Pancreas (tissue), 10 donors: ENCODE results near the gene DLGAP1. TPM values are rescaled to one million over a fixed set of nuclear protein-coding genes. Genes with fewer than 3 reads are reported as not detected.

Source experiments
- ATAC-seq, 4 donors: fragments of 200-7000 bp; cut with Tn5 transposase; one replicate each; pipeline versions ENCODE4 v1.8.0 to v1.9.1; 2020; ENCODE audit warnings: mild to moderate bottlenecking in 4 of 4, moderate library complexity in 4 of 4
- DNase-seq, 6 donors: peaks; one replicate each; pipeline ENCODE4 v3.0.0-alpha.2; 2020
- FAIRE-seq: peaks from 2 replicates; lab custom pipeline; 2012; peaks lifted over from hg19 to GRCh38; lab: Jason Lieb, UNC
- H3K27ac ChIP-seq, 4 donors: fragments of 200-600 bp; sonication (generic); 1 replicate in 3 of 4; 2 replicates in 1 of 4; pipeline versions ENCODE4 v1.5.0 to v1.8.0; 2020
- H3K27me3 ChIP-seq, 4 donors: fragments of 200-600 bp; one replicate each; pipeline ENCODE4 v1.8.0; 2021
- H3K36me3 ChIP-seq, 3 donors: fragments of 200-600 bp; sonication (generic) in 1 of 3; one replicate each; pipeline versions ENCODE4 v1.5.0 to v1.8.0; 2020 to 2021
- H3K4me1 ChIP-seq, 3 donors: fragments of 200-600 bp; one replicate each; pipeline ENCODE4 v1.8.0; 2021
- H3K4me3 ChIP-seq, 4 donors: fragments of 200-600 bp; sonication (generic) in 2 of 4; one replicate each; pipeline versions ENCODE4 v1.5.0 to v1.8.0; 2020 to 2021
- H3K9me3 ChIP-seq, 4 donors: fragments of 200-600 bp; one replicate each; pipeline ENCODE4 v1.8.0; 2021
- CTCF ChIP-seq, 4 donors: fragments of 200-600 bp; sonication (generic) in 3 of 4; IDR thresholded peaks; one replicate each; pipeline versions ENCODE4 v1.5.0 to v1.8.0; 2021; ENCODE audit warnings: antibody characterized with exemption in 4 of 4
- WGBS, 2 donors: extraction: QIAGEN DNeasy Blood & Tissue Kit; methylation state at CpG; one replicate each; pipeline ENCODE4 v1.1.7; 2013; 5-methylcytosine and 5-hydroxymethylcytosine counted together
- intact Hi-C, 3 donors: fragments of 100-400 bp; cut with DNase I; formaldehyde crosslinking; loops; one replicate each; pipeline versions ENCODE4 v1.11.1 to v1.14.2; 2022
- polyA plus RNA-seq, 2 donors: library from polyadenylated mRNA; stranded (reverse); fragments of 200-250 nt; gene quantifications; one replicate each; pipeline ENCODE4 v1.2.3, GENCODE V29; 2013
- total RNA-seq, 6 donors: library from RNA; stranded (reverse); fragmentation: NEBNext Ultra II Directional in 4 of 6; extraction: Animal tissue kit (Norgen Biotek cat#: 25700) in 4 of 6; gene quantifications; one replicate each; pipeline versions ENCODE4 v1.2.1 to v1.2.4, GENCODE V29; 2021 to 2023
- donor health status: healthy with polysubstance abuse.
- donor health status: DM: no; HTN: no; CAD: no; lungs with moderate emphysema.
- donor health status: DM: no; HTN: no; CAD: no.
- donor health status: control.
- donor health status: control.
- donor health status: Bipolar disorder and iron deficiency.
- donor health status: DM: yes; HTN: yes; CAD: no.
- donor health status: DM: no; HTN: no; CAD: no.
- donor health status: DM: no; HTN: no; CAD: no.
- donor health status: DM: yes; HTN: yes; CAD: no.

The DLGAP1 gene
- total and polyA plus RNA-seq, 8 donors: 0.12 to 0.62 (median 0.30) TPM; not detected in 2

- ATAC-seq (no peak), FAIRE-seq (no peak), DNase-seq (no peak)
- intact Hi-C loops: no loop called here
- Histone ChIP-seq H3K4me3 (no peak overlapping the region), H3K9me3 (no peaks in the 10 kb centered on the region), H3K4me1 (no peaks in the 10 kb centered on the region), H3K36me3 (no peaks in the 10 kb centered on the region), H3K27me3 (no peaks in the 10 kb centered on the region), H3K27ac (no peak overlapping the region)
- no peak for TF ChIP-seq CTCF (IDR thresholded peaks at IDR 0.05)
- 96% methylated on average over 6 of the region's 6 CpGs for WGBS, 2 donors
Measured at GRCh38 chr18:3931013-3931315, 524.1 kb downstream of the DLGAP1 start.

GRCh38 chr18:3930126-3931012, 524.7 kb downstream of the DLGAP1 start:
- 88 to 92% methylated on average over 13 of the region's 13 CpGs for WGBS, 2 donors
- Histone ChIP-seq H3K9me3 (no peaks in the 10 kb centered on the region), H3K4me3 (no peak overlapping the region), H3K36me3 (no peaks in the 10 kb centered on the region), H3K27me3 (no peaks in the 10 kb centered on the region), H3K4me1 (no peaks in the 10 kb centered on the region), H3K27ac (no peak overlapping the region)
- TF ChIP-seq CTCF (IDR thresholded peaks at IDR 0.05): no peak
- intact Hi-C loops: no loop called here
- FAIRE-seq: no peak
- DNase-seq: no peak
- ATAC-seq: no peak

GRCh38 chr18:3924455-3924854, 530.7 kb downstream of the DLGAP1 start:
- DNase-seq: no peak
- TF ChIP-seq CTCF (IDR thresholded peaks at IDR 0.05): no peak
- WGBS, 2 donors: 72 to 77% methylated on average over 1 of the region's 1 CpG
- Histone ChIP-seq H3K4me3 (no peak overlapping the region), H3K9me3 (no peaks in the 10 kb centered on the region), H3K27me3 (no peaks in the 10 kb centered on the region), H3K27ac (no peak overlapping the region), H3K36me3 (no peaks in the 10 kb centered on the region), H3K4me1 (no peaks in the 10 kb centered on the region)
- intact Hi-C loops: no loop called here
- no peak for FAIRE-seq
- no peak for ATAC-seq

GRCh38 chr18:3923750-3924149, 531.4 kb downstream of the DLGAP1 start:
- DNase-seq (no peak), FAIRE-seq (no peak), ATAC-seq (no peak)
- TF ChIP-seq CTCF (IDR thresholded peaks at IDR 0.05): no peak
- intact Hi-C loops: no loop called here
- Histone ChIP-seq H3K4me3 (no peak overlapping the region), H3K27me3 (no peaks in the 10 kb centered on the region), H3K36me3 (no peaks in the 10 kb centered on the region), H3K27ac (no peak overlapping the region), H3K4me1 (no peaks in the 10 kb centered on the region), H3K9me3 (no peaks in the 10 kb centered on the region)
- WGBS, 2 donors: 55 to 65% methylated on average over 2 of the region's 2 CpGs

- no peaks in the 10 kb centered on the region for H3K36me3 ChIP-seq
- H3K27me3 ChIP-seq: peaks cover 0 to 5% (median 0%) of the 10 kb centered on the region in 4 donors
- WGBS, 2 donors: 73 to 74% methylated on average over 3 of the region's 3 CpGs
- DNase-seq (no peak), FAIRE-seq (no peak), ATAC-seq (no peak)
- H3K9me3 ChIP-seq: no peaks in the 10 kb centered on the region
- intact Hi-C loops: no loop called here
- TF ChIP-seq CTCF (IDR thresholded peaks at IDR 0.05): no peak
- no peak overlapping the region for H3K4me3 ChIP-seq
- H3K4me1 ChIP-seq: no peaks in the 10 kb centered on the region
- H3K27ac ChIP-seq: no peak overlapping the region
Measured at GRCh38 chr18:3921826-3922225, 533.3 kb downstream of the DLGAP1 start.
